ENCODE results near the gene PDE8A. TPM values are rescaled to one million over a fixed set of nuclear protein-coding genes. Genes with fewer than 3 reads are reported as not detected.

Gene PDE8A
- total and polyA plus RNA-seq, 5 experiments from 2014 or later, result 0.90 to 32.3 (median 3.0) TPM

- peaks cover 3 to 6% (median 5%) of the 10 kb centered on the region in 3 donors for H3K36me3 Mint-ChIP-seq
- peaks cover 0 to 7% (median 4%) of the 10 kb centered on the region in 9 donors for H3K9me3 Mint-ChIP-seq
- peak overlapping the region in 3 of 10 donors; percentile 6 to 70 (median 23) for H3K27ac Mint-ChIP-seq
- H3K4me1 Mint-ChIP-seq, result peaks cover 14 to 57% (median 24%) of the 10 kb centered on the region in 4 donors
- no peaks in the 10 kb centered on the region for H3K27me3 Mint-ChIP-seq
- no peak overlapping the region for H3K4me3 Mint-ChIP-seq
- no peak for ATAC-seq
- POLR2A ChIA-PET, result interaction anchor here (0.6 kb wide), 1 partner anchor 863 kb away, joined by 3 read pairs; no protein-coding TSS in a partner anchor
- DNase-seq, result no peak
These were observed 68.1 kb downstream of the PDE8A start for GRCh38 chr15:85049805-85050204.

- peaks cover 12 to 56% (median 32%) of the 10 kb centered on the region in 9 donors for H3K9me3 Mint-ChIP-seq
- no peak overlapping the region for H3K4me3 Mint-ChIP-seq
These were observed 78.1 kb downstream of the PDE8A start for GRCh38 chr15:85059734-85060133.

GRCh38 chr15:85062560-85062959 is 80.9 kb downstream of the PDE8A start:
- Mint-ChIP-seq H3K4me1 (peaks cover 2 to 30% (median 18%) of the 10 kb centered on the region in 4 donors), H3K4me3 (no peak overlapping the region), H3K27me3 (no peaks in the 10 kb centered on the region), H3K27ac (no peak overlapping the region), H3K9me3 (peaks cover 12 to 42% (median 21%) of the 10 kb centered on the region in 9 donors), H3K36me3 (peaks cover 24 to 39% (median 29%) of the 10 kb centered on the region in 3 donors)
- ATAC-seq (no peak), DNase-seq (no peak)
- POLR2A ChIA-PET, result no interaction called here

More at GRCh38 chr15:85059734-85060133, 78.1 kb downstream of the PDE8A start:
- Mint-ChIP-seq H3K27ac (no peak overlapping the region), H3K27me3 (no peaks in the 10 kb centered on the region), H3K4me1 (peaks cover 6 to 42% (median 23%) of the 10 kb centered on the region in 4 donors), H3K36me3 (peaks cover 12 to 41% (median 40%) of the 10 kb centered on the region in 3 donors)
- ATAC-seq (no peak), DNase-seq (no peak)
- POLR2A ChIA-PET, result no interaction called here

GRCh38 chr15:85063088-85063487 is 81.4 kb downstream of the PDE8A start:
- peaks cover 23 to 38% (median 29%) of the 10 kb centered on the region in 3 donors for H3K36me3 Mint-ChIP-seq
- DNase-seq (no peak), ATAC-seq (no peak)
- POLR2A ChIA-PET, result no interaction called here
- no peaks in the 10 kb centered on the region for H3K27me3 Mint-ChIP-seq
- H3K27ac Mint-ChIP-seq, result no peak overlapping the region
- no peak overlapping the region for H3K4me3 Mint-ChIP-seq
- peaks cover 0 to 25% (median 18%) of the 10 kb centered on the region in 4 donors for H3K4me1 Mint-ChIP-seq
- H3K9me3 Mint-ChIP-seq, result peaks cover 8 to 36% (median 21%) of the 10 kb centered on the region in 9 donors

- no peak overlapping the region for H3K4me3 Mint-ChIP-seq
- peaks cover 8 to 31% (median 19%) of the 10 kb centered on the region in 9 donors for H3K9me3 Mint-ChIP-seq
These were observed 81.9 kb downstream of the PDE8A start for GRCh38 chr15:85063522-85064079.

GRCh38 chr15:85064710-85065109 is 83.1 kb downstream of the PDE8A start:
- no peaks in the 10 kb centered on the region for H3K27me3 Mint-ChIP-seq
- ATAC-seq, result no peak
- H3K4me1 Mint-ChIP-seq, result peaks cover 0 to 16% (median 14%) of the 10 kb centered on the region in 4 donors
- H3K9me3 Mint-ChIP-seq, result peaks cover 3 to 21% (median 9%) of the 10 kb centered on the region in 9 donors
- peaks cover 10 to 36% (median 31%) of the 10 kb centered on the region in 3 donors for H3K36me3 Mint-ChIP-seq
- DNase-seq, result no peak
- H3K27ac Mint-ChIP-seq, result no peak overlapping the region
- POLR2A ChIA-PET, result no interaction called here
- no peak overlapping the region for H3K4me3 Mint-ChIP-seq

More at GRCh38 chr15:85063522-85064079, 81.9 kb downstream of the PDE8A start:
- H3K27ac Mint-ChIP-seq, result no peak overlapping the region
- POLR2A ChIA-PET, result no interaction called here
- peaks cover 19 to 40% (median 33%) of the 10 kb centered on the region in 3 donors for H3K36me3 Mint-ChIP-seq
- H3K4me1 Mint-ChIP-seq, result peaks cover 0 to 24% (median 18%) of the 10 kb centered on the region in 4 donors
- no peaks in the 10 kb centered on the region for H3K27me3 Mint-ChIP-seq
- DNase-seq, result no peak
- ATAC-seq, result no peak

- no peaks in the 10 kb centered on the region for H3K9me3 Mint-ChIP-seq
- no peak overlapping the region for H3K27ac Mint-ChIP-seq
- peaks cover 0 to 66% (median 33%) of the 10 kb centered on the region in 3 donors for H3K36me3 Mint-ChIP-seq
- peaks cover 0 to 8% (median 3%) of the 10 kb centered on the region in 4 donors for H3K4me1 Mint-ChIP-seq
- ATAC-seq (no peak), DNase-seq (no peak)
- H3K27me3 Mint-ChIP-seq, result no peaks in the 10 kb centered on the region
- POLR2A ChIA-PET, result no interaction called here
- H3K4me3 Mint-ChIP-seq, result no peak overlapping the region
These were observed 89.4 kb downstream of the PDE8A start for GRCh38 chr15:85071061-85071460.

GRCh38 chr15:85071504-85071903 is 89.8 kb downstream of the PDE8A start:
- Mint-ChIP-seq H3K27me3 (no peaks in the 10 kb centered on the region), H3K36me3 (peaks cover 0 to 62% (median 33%) of the 10 kb centered on the region in 3 donors), H3K9me3 (no peaks in the 10 kb centered on the region), H3K4me1 (peaks cover 0 to 8% (median 3%) of the 10 kb centered on the region in 4 donors), H3K4me3 (no peak overlapping the region), H3K27ac (no peak overlapping the region)
- ATAC-seq (no peak), DNase-seq (no peak)
- POLR2A ChIA-PET, result no interaction called here

GRCh38 chr15:85072917-85073316 is 91.3 kb downstream of the PDE8A start:
- DNase-seq (no peak), ATAC-seq (no peak)
- POLR2A ChIA-PET, result no interaction called here
- Mint-ChIP-seq H3K27ac (no peak overlapping the region), H3K9me3 (no peaks in the 10 kb centered on the region), H3K4me1 (peaks cover 0 to 10% (median 3%) of the 10 kb centered on the region in 4 donors), H3K4me3 (no peak overlapping the region), H3K27me3 (no peaks in the 10 kb centered on the region), H3K36me3 (peaks cover 5 to 53% (median 28%) of the 10 kb centered on the region in 3 donors)

GRCh38 chr15:85073556-85074194 is 92.0 kb downstream of the PDE8A start:
- Mint-ChIP-seq H3K27me3 (no peaks in the 10 kb centered on the region), H3K4me1 (peaks cover 0 to 10% (median 3%) of the 10 kb centered on the region in 4 donors), H3K27ac (no peak overlapping the region), H3K9me3 (no peaks in the 10 kb centered on the region), H3K4me3 (no peak overlapping the region), H3K36me3 (peaks cover 5 to 55% (median 23%) of the 10 kb centered on the region in 3 donors)
- DNase-seq (no peak), ATAC-seq (no peak)
- POLR2A ChIA-PET, result no interaction called here

- POLR2A ChIA-PET, result interaction anchor here (0.6 kb wide), 2 partner anchors 17 to 61 kb away, joined by 3 read pairs; no protein-coding TSS in a partner anchor
- ATAC-seq (no peak), DNase-seq (no peak)
- Mint-ChIP-seq H3K4me3 (no peak overlapping the region), H3K4me1 (peaks cover 0 to 1% (median 0%) of the 10 kb centered on the region in 4 donors), H3K9me3 (no peaks in the 10 kb centered on the region), H3K36me3 (peaks cover 9 to 74% (median 45%) of the 10 kb centered on the region in 3 donors), H3K27me3 (no peaks in the 10 kb centered on the region), H3K27ac (no peak overlapping the region)
These were observed 105.2 kb downstream of the PDE8A start for GRCh38 chr15:85086855-85087254.

GRCh38 chr15:85088300-85088699 is 106.6 kb downstream of the PDE8A start:
- ATAC-seq (no peak), DNase-seq (no peak)
- POLR2A ChIA-PET, result no interaction called here
- no peak overlapping the region for H3K27ac Mint-ChIP-seq
- H3K36me3 Mint-ChIP-seq, result peaks cover 9 to 83% (median 56%) of the 10 kb centered on the region in 3 donors
- no peaks in the 10 kb centered on the region for H3K27me3 Mint-ChIP-seq
- peaks cover 0 to 1% (median 0%) of the 10 kb centered on the region in 4 donors for H3K4me1 Mint-ChIP-seq
- no peaks in the 10 kb centered on the region for H3K9me3 Mint-ChIP-seq
- H3K4me3 Mint-ChIP-seq, result no peak overlapping the region

GRCh38 chr15:85089929-85090597 is 108.4 kb downstream of the PDE8A start:
- POLR2A ChIA-PET, result no interaction called here
- no peaks in the 10 kb centered on the region for H3K27me3 Mint-ChIP-seq
- no peak overlapping the region for H3K4me3 Mint-ChIP-seq
- H3K27ac Mint-ChIP-seq, result no peak overlapping the region
- H3K36me3 Mint-ChIP-seq, result peaks cover 18 to 82% (median 49%) of the 10 kb centered on the region in 3 donors
- H3K4me1 Mint-ChIP-seq, result peaks cover 0 to 1% (median 0%) of the 10 kb centered on the region in 4 donors
- H3K9me3 Mint-ChIP-seq, result no peaks in the 10 kb centered on the region
- DNase-seq (no peak), ATAC-seq (no peak)

All from naive thymus-derived CD8-positive, alpha-beta T cell (primary cell).